ENCODE data around the gene CCM2.

- TF ChIP-seq CTCF (conservative IDR thresholded peaks at IDR 0.05 in 1 of 2, IDR thresholded peaks at IDR 0.05 in 1 of 2; ENCODE audit: extremely low read depth in 1 of 2, insufficient read depth in 1 of 2, low read depth in 1 of 2, low read length in 2 of 2): peak in 1 of 2 donors; percentile 32
- TF ChIP-seq EZH2 (IDR thresholded peaks at IDR 0.05; ENCODE audit: borderline replicate concordance, low read length): no peak
These were observed 73.2 kb downstream of the CCM2 start for GRCh38 chr7:45073031-45073785.

Measured in mammary epithelial cell (primary cell).